Measurements from ENCODE around the gene ABHD11. TPM values are rescaled to one million over a fixed set of nuclear protein-coding genes. Genes with fewer than 3 reads are reported as not detected.
"Not testable (repeated sequence)": the region's sequence is repeated elsewhere in the genome, so short reads cannot be mapped to it uniquely, and the experiment has no call there.

ABHD11 gene
- total RNA-seq, 1 donor from 2014 or later: 21.1 TPM

DNA sequence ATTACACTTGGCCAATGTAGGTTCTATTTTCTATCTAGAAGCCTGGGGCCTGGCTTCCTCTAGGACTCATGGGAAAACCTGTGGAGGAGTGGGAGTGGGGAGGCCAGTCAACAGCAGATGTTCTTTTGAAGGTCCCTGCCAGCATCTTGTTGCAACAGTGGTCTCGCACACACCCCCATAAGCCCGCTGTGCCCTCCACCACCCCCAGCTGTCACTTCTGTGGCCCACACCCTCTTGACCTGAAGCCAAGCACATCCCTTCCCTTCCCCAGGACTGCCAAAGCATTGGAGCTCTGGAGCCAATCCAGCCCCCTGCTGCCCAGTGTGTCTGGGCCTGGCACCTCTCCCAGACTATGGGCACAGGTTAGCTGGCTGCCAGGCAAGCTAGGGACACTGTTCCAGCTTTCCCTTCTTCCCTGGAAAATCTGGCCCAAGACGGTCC lies 17.2 kb downstream of the ABHD11 start:
- intact Hi-C loops (cut with DNase I): loop anchor here (10.0 kb wide), 1 partner anchor 117 kb away; no protein-coding TSS in a partner anchor
- Histone ChIP-seq H3K9me3 (no peaks in the 10 kb centered on the region), H3K36me3 (no peaks in the 10 kb centered on the region), H3K4me3 (no peak overlapping the region), H3K27me3 (ENCODE audit: low read depth) (peaks cover under 1% of the 10 kb centered on the region), H3K4me1 (peaks cover 23% of the 10 kb centered on the region), H3K27ac (no peak overlapping the region)
- no peak for TF ChIP-seq CTCF (IDR thresholded peaks at IDR 0.05)
- DNase-seq (no peak), ATAC-seq (no peak)

- not testable (repeated sequence) for H3K27ac ChIP-seq; H3K4me3 ChIP-seq; H3K27me3 ChIP-seq (ENCODE audit: low read depth); DNase-seq; H3K9me3 ChIP-seq; H3K36me3 ChIP-seq; ATAC-seq
- intact Hi-C loops (cut with DNase I): loop anchor here (10.0 kb wide), 1 partner anchor 116 kb away; no protein-coding TSS in a partner anchor
- H3K4me1 ChIP-seq: peaks cover 23% of the 10 kb centered on the region
Observed at GRCh38 chr7:73720443-73720842, 18.2 kb downstream of the ABHD11 start.

DNA sequence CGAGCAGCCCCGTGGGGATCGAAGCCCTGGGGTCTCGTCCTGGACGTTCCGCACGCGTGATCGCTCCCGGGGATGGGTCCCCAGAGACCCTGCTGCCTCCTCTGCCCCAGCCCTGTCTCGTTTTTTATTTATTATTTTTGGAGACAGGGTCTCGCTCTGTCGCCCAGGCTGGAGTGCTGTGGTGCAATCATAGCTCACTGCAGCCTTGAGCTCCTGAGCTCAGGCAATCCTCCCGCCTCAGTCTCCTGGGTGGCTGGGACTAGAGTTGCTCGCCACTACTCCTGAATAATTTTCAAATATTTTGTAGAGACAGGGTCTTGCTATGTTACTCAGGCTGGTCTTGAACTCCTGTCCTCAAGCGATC lies 18.8 kb downstream of the ABHD11 start:
- peak; percentile 3 to 7 for ATAC-seq
- intact Hi-C loops (cut with DNase I): loop anchor here (10.0 kb wide), 1 partner anchor 115 kb away; no protein-coding TSS in a partner anchor
- no peak for DNase-seq
- H3K36me3 ChIP-seq: no peaks in the 10 kb centered on the region
- no peak overlapping the region for H3K27ac ChIP-seq
- H3K4me1 ChIP-seq: peaks cover 23% of the 10 kb centered on the region
- TF ChIP-seq CTCF (IDR thresholded peaks at IDR 0.05): no peak
- no peaks in the 10 kb centered on the region for H3K27me3 ChIP-seq (ENCODE audit: low read depth)
- no peaks in the 10 kb centered on the region for H3K9me3 ChIP-seq
- peak overlapping the region; percentile 86 for H3K4me3 ChIP-seq

DNA sequence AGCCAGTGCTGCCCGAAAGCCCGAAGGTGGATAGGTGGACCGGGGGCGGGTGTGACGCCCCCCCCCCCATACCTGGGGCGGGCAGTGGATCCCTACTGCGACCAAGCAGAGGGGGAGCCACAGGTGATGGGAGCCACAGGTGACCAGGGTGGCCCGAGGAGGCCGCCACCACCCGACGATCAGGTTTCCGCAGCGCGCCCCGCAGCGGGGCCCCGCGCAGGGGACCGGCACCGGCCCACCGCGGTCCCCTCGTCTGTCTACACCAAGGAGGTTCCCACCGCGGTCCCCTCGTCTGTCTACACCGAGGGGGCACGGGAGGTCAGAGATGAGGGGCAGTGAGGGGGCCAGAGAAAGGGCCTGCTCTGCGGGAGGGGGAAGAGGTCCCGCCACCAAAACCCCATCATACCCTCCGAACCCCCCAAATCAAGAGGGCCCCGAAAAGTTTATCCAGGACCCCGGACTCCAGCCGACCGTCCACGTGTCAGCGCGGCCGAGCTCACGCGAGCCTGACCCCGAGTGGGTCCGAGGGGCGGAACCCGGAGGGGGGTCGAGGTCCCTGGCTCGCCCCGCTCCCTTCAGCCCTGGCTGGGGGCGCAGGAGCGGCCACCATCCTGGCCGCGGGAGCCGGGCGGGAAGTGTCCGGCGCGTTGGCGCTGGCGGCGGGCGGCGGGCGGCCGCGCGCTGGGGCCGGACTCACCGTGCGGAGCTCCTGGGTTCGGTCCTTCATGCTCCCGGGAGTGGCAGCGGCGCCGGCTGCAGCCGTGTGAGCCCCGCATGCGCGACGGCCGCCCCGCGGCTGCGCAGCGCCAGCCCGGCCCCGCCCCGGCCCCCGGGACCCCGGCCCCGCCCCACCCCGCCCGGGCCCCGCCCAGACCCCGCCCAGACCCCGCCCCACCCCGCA lies 19.4 kb downstream of the ABHD11 start, which contains the start of gene STX1A:
Gene STX1A, minus strand, starts transcription at position 765 of the 901 bp plus-strand sequence. Its CDS starts 38 bp downstream, at position 727.
- no peak for TF ChIP-seq CTCF (IDR thresholded peaks at IDR 0.05)
- ATAC-seq (peak; percentile 91 to 95), DNase-seq (peak; percentile 77)
- Histone ChIP-seq H3K27me3 (ENCODE audit: low read depth) (no peaks in the 10 kb centered on the region), H3K4me1 (peaks cover 23% of the 10 kb centered on the region), H3K4me3 (peak within 1 kb of the TSS; percentile 86), H3K27ac (no peak within 1 kb of the TSS), H3K9me3 (no peaks in the 10 kb centered on the region), H3K36me3 (no peaks in the 10 kb centered on the region)
- intact Hi-C loops (cut with DNase I): no loop called here

GRCh38 chr7:73718438-73718881 lies 20.1 kb downstream of the ABHD11 start:
- no peak for TF ChIP-seq CTCF (IDR thresholded peaks at IDR 0.05)
- intact Hi-C loops (cut with DNase I): no loop called here
- DNase-seq: no peak

DNA sequence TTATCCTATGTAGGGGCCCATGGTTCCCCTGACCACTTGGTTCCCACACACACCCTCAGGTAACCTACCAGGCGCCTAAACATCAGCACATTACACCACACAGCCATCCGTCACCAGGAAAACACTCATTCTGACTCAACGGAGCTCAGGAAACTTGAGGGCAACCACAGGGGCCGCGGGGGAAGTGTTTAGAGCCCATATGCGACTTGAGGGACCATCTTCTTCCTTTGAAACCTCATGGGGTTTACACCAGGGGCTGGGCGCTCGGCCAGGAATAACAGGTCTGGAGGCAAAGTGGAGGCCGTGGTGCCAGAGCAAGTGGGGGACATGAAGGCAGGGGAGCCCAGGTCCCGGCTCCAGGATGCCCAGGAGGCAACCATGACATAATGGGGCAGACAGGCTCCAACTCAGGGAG lies 20.6 kb downstream of the ABHD11 start:
- peak overlapping the region; percentile 86 for H3K4me3 ChIP-seq
- no peak for DNase-seq
- ATAC-seq: peak in 1 of 2 donors; percentile 12
- no peaks in the 10 kb centered on the region for H3K36me3 ChIP-seq
- H3K27ac ChIP-seq: no peak overlapping the region
- H3K27me3 ChIP-seq (ENCODE audit: low read depth): no peaks in the 10 kb centered on the region
- peaks cover 23% of the 10 kb centered on the region for H3K4me1 ChIP-seq
- TF ChIP-seq CTCF (IDR thresholded peaks at IDR 0.05): no peak
- no peaks in the 10 kb centered on the region for H3K9me3 ChIP-seq
- intact Hi-C loops (cut with DNase I): no loop called here

More at GRCh38 chr7:73718438-73718881, 20.1 kb downstream of the ABHD11 start:
- Histone ChIP-seq H3K4me3 (peak overlapping the region; percentile 86), H3K9me3 (no peaks in the 10 kb centered on the region), H3K27ac (no peak overlapping the region), H3K4me1 (peaks cover 23% of the 10 kb centered on the region), H3K36me3 (no peaks in the 10 kb centered on the region), H3K27me3 (ENCODE audit: low read depth) (no peaks in the 10 kb centered on the region)
- ATAC-seq: no peak
